ENCODE data around the gene FCRL6. TPM values are rescaled to one million over a fixed set of nuclear protein-coding genes. Genes with fewer than 3 reads are reported as not detected.

FCRL6 gene
- total RNA-seq, 1 experiment from 2014 or later = not detected

GRCh38 chr1:159862031-159862430 is 59.9 kb downstream of the FCRL6 start:
- H3K27me3 ChIP-seq (replicated peaks; ENCODE audit: control insufficient read depth, insufficient read depth, low read length) = no peaks in the 10 kb centered on the region; the same call in 1 of the 2 replicates
- no peak overlapping the region for H3K4me3 ChIP-seq (ENCODE audit: low read depth, low read length)
- no peak overlapping the region for H3K27ac Mint-ChIP-seq (ENCODE audit: unreplicated experiment)
- no peaks in the 10 kb centered on the region for H3K4me1 ChIP-seq
- no peak overlapping the region for H3K4me3 Mint-ChIP-seq (ENCODE audit: unreplicated experiment)
- DNase-seq = no peak
- H3K36me3 Mint-ChIP-seq (ENCODE audit: insufficient read depth, unreplicated experiment) = no peaks in the 10 kb centered on the region
- no peaks in the 10 kb centered on the region for H3K9me3 ChIP-seq
- H3K4me1 Mint-ChIP-seq (ENCODE audit: low read depth, unreplicated experiment) = no peaks in the 10 kb centered on the region
- POLR2A ChIA-PET = no interaction called here
- no peaks in the 10 kb centered on the region for H3K27me3 Mint-ChIP-seq (ENCODE audit: insufficient read depth, unreplicated experiment)
- TF ChIP-seq CTCF (IDR thresholded peaks at IDR 0.05; ENCODE audit: insufficient read depth in 1 of 2, low read depth in 1 of 2, low read length in 1 of 2, severe bottlenecking in 1 of 2, unreplicated experiment in 1 of 2) = no peak
- intact Hi-C loops (cut with micrococcal nuclease; ENCODE audit: unreplicated experiment) = no loop called here
- CTCF ChIA-PET = no interaction called here
- BruUV-seq (replicated peaks) = no TSS peak
- no peaks in the 10 kb centered on the region for H3K9me3 Mint-ChIP-seq (ENCODE audit: unreplicated experiment)
- no peaks in the 10 kb centered on the region for H3K36me3 ChIP-seq (ENCODE audit: control insufficient read depth, insufficient read depth, low read length)

- POLR2A ChIA-PET = no interaction called here
- no peaks in the 10 kb centered on the region; the same call in 1 of the 2 replicates for H3K27me3 ChIP-seq (replicated peaks; ENCODE audit: control insufficient read depth, insufficient read depth, low read length)
- no peak within 1 kb of the TSS for H3K27ac Mint-ChIP-seq (ENCODE audit: unreplicated experiment)
- no peaks in the 10 kb centered on the region for H3K4me1 ChIP-seq
- no peak for TF ChIP-seq CTCF (IDR thresholded peaks at IDR 0.05; ENCODE audit: insufficient read depth in 1 of 2, low read depth in 1 of 2, low read length in 1 of 2, severe bottlenecking in 1 of 2, unreplicated experiment in 1 of 2)
- no peaks in the 10 kb centered on the region for H3K9me3 ChIP-seq
- H3K36me3 ChIP-seq (ENCODE audit: control insufficient read depth, insufficient read depth, low read length) = no peaks in the 10 kb centered on the region
- no peak within 1 kb of the TSS for H3K4me3 Mint-ChIP-seq (ENCODE audit: unreplicated experiment)
- no peaks in the 10 kb centered on the region for H3K9me3 Mint-ChIP-seq (ENCODE audit: unreplicated experiment)
- no TSS peak for BruUV-seq (replicated peaks)
- intact Hi-C loops (cut with micrococcal nuclease; ENCODE audit: unreplicated experiment) = no loop called here
- CTCF ChIA-PET = no interaction called here
- H3K4me1 Mint-ChIP-seq (ENCODE audit: low read depth, unreplicated experiment) = no peaks in the 10 kb centered on the region
- no peak for DNase-seq
- H3K27me3 Mint-ChIP-seq (ENCODE audit: insufficient read depth, unreplicated experiment) = no peaks in the 10 kb centered on the region
- no peak within 1 kb of the TSS for H3K4me3 ChIP-seq (ENCODE audit: low read depth, low read length)
- H3K36me3 Mint-ChIP-seq (ENCODE audit: insufficient read depth, unreplicated experiment) = no peaks in the 10 kb centered on the region
Observed at GRCh38 chr1:159862557-159862956, 60.4 kb downstream of the FCRL6 start, which contains the start of gene VSIG8. Gene VSIG8, minus strand, starts transcription at chr1:159862657. Its CDS starts 136 bp downstream, at chr1:159862521.

- Mint-ChIP-seq H3K27ac (ENCODE audit: unreplicated experiment) (no peak overlapping the region), H3K9me3 (ENCODE audit: unreplicated experiment) (no peaks in the 10 kb centered on the region), H3K4me3 (ENCODE audit: unreplicated experiment) (no peak overlapping the region), H3K4me1 (ENCODE audit: low read depth, unreplicated experiment) (no peaks in the 10 kb centered on the region), H3K27me3 (ENCODE audit: insufficient read depth, unreplicated experiment) (no peaks in the 10 kb centered on the region), H3K36me3 (ENCODE audit: insufficient read depth, unreplicated experiment) (no peaks in the 10 kb centered on the region)
- H3K4me1 ChIP-seq = no peaks in the 10 kb centered on the region
- CTCF ChIA-PET = no interaction called here
- no peak for TF ChIP-seq CTCF (IDR thresholded peaks at IDR 0.05; ENCODE audit: insufficient read depth in 1 of 2, low read depth in 1 of 2, low read length in 1 of 2, severe bottlenecking in 1 of 2, unreplicated experiment in 1 of 2)
- POLR2A ChIA-PET = no interaction called here
- intact Hi-C loops (cut with micrococcal nuclease; ENCODE audit: unreplicated experiment) = no loop called here
- H3K9me3 ChIP-seq = no peaks in the 10 kb centered on the region
- no peaks in the 10 kb centered on the region for H3K36me3 ChIP-seq (ENCODE audit: control insufficient read depth, insufficient read depth, low read length)
- no peak for DNase-seq
- no peak overlapping the region for H3K4me3 ChIP-seq (ENCODE audit: low read depth, low read length)
- H3K27me3 ChIP-seq (replicated peaks; ENCODE audit: control insufficient read depth, insufficient read depth, low read length) = no peaks in the 10 kb centered on the region; the same call in 1 of the 2 replicates
- BruUV-seq (replicated peaks) = no TSS peak
Observed at GRCh38 chr1:159864262-159864661, 62.1 kb downstream of the FCRL6 start.

Other genes with a start within 250 kb of the FCRL6 start
- not detected in 2 replicates for gene APCS, start 214.5 kb upstream of the FCRL6 start, total RNA-seq (2022)
- gene CRP, start 87.8 kb upstream of the FCRL6 start, total RNA-seq (2022) = not detected in 2 replicates
- 40.5 and 44.5 TPM in 2 replicates for gene DUSP23, start 21.4 kb upstream of the FCRL6 start, total RNA-seq (2022)
- gene SLAMF8, start 24.5 kb downstream of the FCRL6 start, total RNA-seq (2022) = not detected in 2 replicates
- gene VSIG8, start 60.3 kb downstream of the FCRL6 start, total RNA-seq (2022) = not detected in 2 replicates
- 1.1 and 1.5 TPM in 2 replicates for gene CFAP45, start 97.8 kb downstream of the FCRL6 start, total RNA-seq (2022)
- 518 and 531 TPM in 2 replicates for gene TAGLN2, start 123.1 kb downstream of the FCRL6 start, total RNA-seq (2022)
- 19.6 and 21.2 TPM in 2 replicates for gene IGSF9, start 143.3 kb downstream of the FCRL6 start, total RNA-seq (2022)
- 0.36 TPM in 1 of 2 replicates, not detected in the other for gene SLAMF9, start 151.9 kb downstream of the FCRL6 start, total RNA-seq (2022)
- gene PIGM, start 229.6 kb downstream of the FCRL6 start, total RNA-seq (2022) = 5.5 and 5.7 TPM in 2 replicates

Measured in Caco-2 (cell line).